ENCODE data around the gene CHAF1B.

GRCh38 chr21:36466061-36466511, 80.9 kb downstream of the CHAF1B start:
- TF ChIP-seq CTCF (IDR thresholded peaks at IDR 0.05) (no peak), POLR2A (IDR thresholded peaks at IDR 0.05) (no peak)

Data from testis (tissue), 2 donors.